A549 (cell line): Measurements from ENCODE around the gene DIPK2A.

Experiments
- POLR2AphosphoS2 ChIP-seq: conservative IDR thresholded peaks from 2 replicates; pipeline ENCODE4 v1.6.1; 2012; ENCODE audit warnings: low read length, improper control_type of control experiment, inconsistent platforms
- TF ChIP-seq, protein P1 (sequence below): fragments of >200 bp; sonication (Bioruptor Twin); formaldehyde crosslinking; IDR thresholded peaks from 3 replicates; pipeline ENCODE4 v1.5.1; 2016

GRCh38 chr3:143924522-143925285 lies 46.9 kb upstream of the DIPK2A start:
- TF ChIP-seq POLR2AphosphoS2 = no peak
- TF ChIP-seq, protein P1, sequence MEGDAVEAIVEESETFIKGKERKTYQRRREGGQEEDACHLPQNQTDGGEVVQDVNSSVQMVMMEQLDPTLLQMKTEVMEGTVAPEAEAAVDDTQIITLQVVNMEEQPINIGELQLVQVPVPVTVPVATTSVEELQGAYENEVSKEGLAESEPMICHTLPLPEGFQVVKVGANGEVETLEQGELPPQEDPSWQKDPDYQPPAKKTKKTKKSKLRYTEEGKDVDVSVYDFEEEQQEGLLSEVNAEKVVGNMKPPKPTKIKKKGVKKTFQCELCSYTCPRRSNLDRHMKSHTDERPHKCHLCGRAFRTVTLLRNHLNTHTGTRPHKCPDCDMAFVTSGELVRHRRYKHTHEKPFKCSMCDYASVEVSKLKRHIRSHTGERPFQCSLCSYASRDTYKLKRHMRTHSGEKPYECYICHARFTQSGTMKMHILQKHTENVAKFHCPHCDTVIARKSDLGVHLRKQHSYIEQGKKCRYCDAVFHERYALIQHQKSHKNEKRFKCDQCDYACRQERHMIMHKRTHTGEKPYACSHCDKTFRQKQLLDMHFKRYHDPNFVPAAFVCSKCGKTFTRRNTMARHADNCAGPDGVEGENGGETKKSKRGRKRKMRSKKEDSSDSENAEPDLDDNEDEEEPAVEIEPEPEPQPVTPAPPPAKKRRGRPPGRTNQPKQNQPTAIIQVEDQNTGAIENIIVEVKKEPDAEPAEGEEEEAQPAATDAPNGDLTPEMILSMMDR = no peak
